Activated naive CD4-positive, alpha-beta T cell treated with anti-CD3 and anti-CD28 coated beads, Interleukin-2, amount 10 ng/mL, durations not matched to agents 7 days and 5 days (primary cell): ENCODE data around the gene GPR55.

Experiments
- CTCF ChIA-PET: fragments of 350-600 bp; sonication (Branson Sonifier 250); formaldehyde crosslinking; loops from one replicate; lab custom pipeline; 2021; ENCODE audit warnings: antibody characterized with exemption; lab: Charles Lee
- DNase-seq: peaks from one replicate; pipeline ENCODE4 v3.0.0-alpha.2; 2020
- H3K27ac Mint-ChIP-seq: one replicate; pipeline ENCODE4 v1.8.0; 2021; ENCODE audit warnings: mild to moderate bottlenecking, moderate library complexity, mixed read lengths
- H3K27me3 Mint-ChIP-seq: one replicate; pipeline ENCODE4 v1.8.0; 2021; ENCODE audit warnings: mild to moderate bottlenecking, mixed read lengths
- H3K36me3 Mint-ChIP-seq: one replicate; pipeline ENCODE4 v1.8.0; 2021; ENCODE audit warnings: mixed read lengths
- H3K4me1 Mint-ChIP-seq: one replicate; pipeline ENCODE4 v1.8.0; 2021; ENCODE audit warnings: mixed read lengths
- H3K4me3 Mint-ChIP-seq: one replicate; pipeline ENCODE4 v1.8.0; 2021; ENCODE audit warnings: mild to moderate bottlenecking, moderate library complexity, mixed read lengths
- H3K9me3 Mint-ChIP-seq: one replicate; pipeline ENCODE4 v1.8.0; 2021; ENCODE audit warnings: mixed read lengths

GPR55 gene

DNA sequence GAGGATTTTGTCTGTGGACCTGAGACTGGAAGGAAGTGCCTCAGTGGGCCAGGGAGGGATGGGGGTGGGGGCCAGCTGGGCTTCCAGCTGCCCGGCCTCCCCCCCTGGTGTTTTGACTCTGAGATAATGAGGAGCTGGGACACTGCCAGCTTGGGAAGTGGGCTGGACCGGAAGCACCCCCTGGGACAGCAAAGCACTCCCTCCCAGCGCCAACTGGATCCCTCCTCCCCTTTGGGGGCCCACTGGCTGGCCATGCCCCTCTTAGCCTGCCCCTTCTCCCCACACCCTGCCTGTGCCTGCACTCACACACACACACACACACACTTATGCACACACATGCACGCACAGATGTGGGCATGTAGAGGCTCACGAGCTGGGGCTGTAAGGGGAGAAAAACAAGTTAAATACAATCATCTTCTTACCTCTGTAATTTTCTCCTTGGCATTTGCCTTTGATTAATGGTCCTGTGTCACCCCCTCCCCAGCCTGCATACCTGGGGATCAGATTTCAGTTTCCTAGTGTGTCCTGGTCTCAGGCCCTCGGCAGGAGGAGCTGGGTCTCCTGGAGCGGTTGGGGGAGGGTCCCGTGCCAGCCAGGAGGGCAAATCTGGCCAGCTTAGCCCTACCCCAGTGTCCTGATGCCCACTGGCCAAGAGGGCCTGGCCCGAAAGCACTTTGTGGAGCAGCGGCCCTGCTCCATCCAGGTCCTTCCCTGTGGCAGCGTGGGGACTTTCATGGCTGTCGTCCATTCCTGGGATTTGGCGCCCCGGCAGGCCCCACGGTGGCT lies 56.7 kb downstream of the GPR55 start:
- no peak overlapping the region for H3K27ac Mint-ChIP-seq
- DNase-seq = no peak
- no peaks in the 10 kb centered on the region for H3K36me3 Mint-ChIP-seq
- no peaks in the 10 kb centered on the region for H3K9me3 Mint-ChIP-seq
- no peak overlapping the region for H3K4me3 Mint-ChIP-seq
- peaks cover 65% of the 10 kb centered on the region for H3K27me3 Mint-ChIP-seq
- peaks cover 48% of the 10 kb centered on the region for H3K4me1 Mint-ChIP-seq
- CTCF ChIA-PET = interaction anchor here (1.4 kb wide), 1 partner anchor 34 kb away, joined by 3 read pairs; no protein-coding TSS in a partner anchor

- CTCF ChIA-PET = interaction anchor here (1.1 to 1.5 kb wide), 3 partner anchors 9 to 121 kb away, joined by 3 to 5 read pairs (median 4); no protein-coding TSS in a partner anchor
- Mint-ChIP-seq H3K36me3 (no peaks in the 10 kb centered on the region), H3K4me3 (no peak overlapping the region), H3K9me3 (no peaks in the 10 kb centered on the region), H3K27ac (no peak overlapping the region), H3K4me1 (peaks cover 37% of the 10 kb centered on the region), H3K27me3 (peaks cover 72% of the 10 kb centered on the region)
- DNase-seq = peak; percentile 42
These were observed 58.1 kb downstream of the GPR55 start for GRCh38 chr2:230866756-230867523.

DNA sequence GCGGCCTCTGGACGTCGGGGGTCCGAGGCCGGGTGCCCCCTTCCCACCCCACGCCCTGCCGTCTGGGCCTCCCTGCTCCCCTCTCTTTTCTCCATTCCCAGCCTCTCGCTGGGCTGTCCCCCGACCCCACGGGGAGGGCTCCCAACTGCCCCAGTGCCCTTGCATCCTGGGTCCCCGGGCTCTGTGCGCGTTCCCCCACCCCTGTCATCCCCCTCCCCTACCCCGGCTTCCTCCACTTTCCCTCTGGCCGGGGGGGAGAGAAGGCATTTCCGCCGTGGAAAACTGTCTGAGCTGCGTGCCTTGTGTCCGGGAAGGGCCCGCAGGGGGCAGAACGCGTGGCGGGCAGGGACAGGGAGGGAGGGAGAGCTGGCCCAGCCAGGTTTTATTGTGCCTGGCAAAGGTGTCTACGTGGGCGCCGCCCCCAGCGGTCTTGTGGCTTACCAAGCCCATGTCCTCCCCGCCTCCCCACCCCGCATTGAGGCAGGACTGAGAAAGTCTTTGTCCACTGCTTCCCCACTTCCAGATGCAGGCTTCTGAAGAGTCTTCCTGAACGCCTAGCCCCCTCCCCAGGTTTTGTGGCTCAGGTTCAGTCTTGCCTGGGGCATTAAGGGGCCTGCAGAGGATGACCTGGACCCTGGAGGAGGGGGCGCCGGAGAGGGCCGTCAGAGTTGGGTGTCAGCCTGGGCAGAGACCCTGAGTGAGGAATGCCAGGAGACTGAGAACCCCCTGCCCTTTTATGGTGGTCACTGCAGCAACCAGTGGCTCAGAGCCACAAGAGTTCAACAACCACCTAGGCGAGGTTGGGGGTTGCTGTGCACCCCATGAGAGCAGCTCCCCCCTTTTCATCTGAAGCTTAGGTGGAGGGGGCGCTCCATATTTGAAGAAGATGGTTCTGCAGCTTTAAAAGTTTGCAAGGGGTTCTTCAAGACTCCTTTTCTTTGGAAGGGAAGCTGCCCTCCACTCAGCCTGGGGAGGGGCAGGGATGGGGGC lies 59.0 kb downstream of the GPR55 start:
- peak; percentile 19 for DNase-seq
- H3K4me3 Mint-ChIP-seq = peak overlapping the region; percentile 93
- H3K36me3 Mint-ChIP-seq = no peaks in the 10 kb centered on the region
- H3K27me3 Mint-ChIP-seq = peaks cover 81% of the 10 kb centered on the region
- H3K27ac Mint-ChIP-seq = no peak overlapping the region
- peaks cover 44% of the 10 kb centered on the region for H3K4me1 Mint-ChIP-seq
- CTCF ChIA-PET = interaction anchor here (0.7 to 1.5 kb wide), 3 partner anchors 10 to 122 kb away, joined by 3 to 5 read pairs (median 4); no protein-coding TSS in a partner anchor
- H3K9me3 Mint-ChIP-seq = no peaks in the 10 kb centered on the region

DNA sequence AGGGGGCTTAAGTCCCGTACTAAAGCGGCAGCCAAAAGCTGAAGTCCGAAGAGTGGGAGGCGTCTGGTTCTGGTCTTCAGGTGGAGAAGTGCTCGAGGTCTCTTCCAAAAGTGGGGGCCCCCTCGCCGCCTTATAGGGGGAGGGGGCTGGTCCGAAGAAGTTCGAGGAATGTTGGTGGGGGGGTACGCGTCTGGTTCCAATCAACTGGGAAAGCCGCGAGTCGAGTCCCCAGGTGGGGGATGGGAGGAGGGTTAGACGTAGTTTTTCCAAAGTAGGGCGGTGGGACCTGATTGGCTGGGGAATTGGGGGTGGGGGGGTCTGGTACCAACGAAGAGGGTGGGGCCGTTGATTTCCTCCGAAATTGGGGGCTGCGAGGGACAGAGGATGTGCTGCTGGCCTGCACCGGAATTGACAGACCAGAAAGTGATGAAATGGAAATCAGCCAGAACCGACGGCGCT lies 59.7 kb downstream of the GPR55 start:
- peak; percentile 20 for DNase-seq
- Mint-ChIP-seq H3K27ac (no peak overlapping the region), H3K4me3 (peak overlapping the region; percentile 93), H3K4me1 (peaks cover 45% of the 10 kb centered on the region), H3K27me3 (peaks cover 82% of the 10 kb centered on the region), H3K9me3 (no peaks in the 10 kb centered on the region), H3K36me3 (no peaks in the 10 kb centered on the region)
- CTCF ChIA-PET = interaction anchor here (0.7 to 1.0 kb wide), 4 partner anchors 12 to 187 kb away, joined by 3 to 4 read pairs (median 4); no protein-coding TSS in a partner anchor

DNA sequence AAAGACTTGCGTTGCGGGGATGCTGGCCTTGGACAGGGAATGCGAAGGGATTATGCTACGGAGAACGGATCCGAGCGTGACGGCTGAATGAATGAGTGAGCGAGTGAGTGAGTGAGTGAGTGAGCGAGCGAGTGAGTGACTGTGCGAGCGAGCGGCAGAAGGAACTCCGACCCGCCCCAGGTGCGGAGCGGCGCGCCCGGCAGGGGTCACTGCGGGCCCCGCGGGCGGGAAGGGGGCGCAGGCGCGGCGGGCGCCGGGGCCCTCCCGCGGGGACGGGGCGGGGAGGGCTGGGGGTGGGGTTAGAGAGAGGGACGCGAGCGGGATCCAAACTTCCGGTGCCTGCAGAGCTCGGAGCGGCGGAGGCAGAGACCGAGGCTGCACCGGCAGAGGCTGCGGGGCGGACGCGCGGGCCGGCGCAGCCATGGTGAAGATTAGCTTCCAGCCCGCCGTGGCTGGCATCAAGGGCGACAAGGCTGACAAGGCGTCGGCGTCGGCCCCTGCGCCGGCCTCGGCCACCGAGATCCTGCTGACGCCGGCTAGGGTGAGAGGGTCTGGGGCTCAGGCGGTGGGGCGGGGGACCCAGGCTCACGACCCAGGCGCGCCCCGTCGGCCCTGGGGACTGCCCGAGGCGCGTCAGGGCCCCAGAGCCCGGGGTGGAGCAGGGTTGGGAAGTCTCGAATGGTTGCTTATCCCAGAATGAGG lies 60.3 kb downstream of the GPR55 start, which contains the start of gene ITM2C:
TSS of gene ITM2C (plus strand) at position 338 of the 702 bp plus-strand sequence. CDS start at position 422, 84 bp downstream.
- CTCF ChIA-PET = interaction anchor here (0.7 to 1.0 kb wide), 3 partner anchors 11 to 188 kb away, joined by 3 to 4 read pairs (median 4); no protein-coding TSS in a partner anchor
- peaks cover 45% of the 10 kb centered on the region for H3K4me1 Mint-ChIP-seq
- H3K27me3 Mint-ChIP-seq = peaks cover 81% of the 10 kb centered on the region
- peak within 1 kb of the TSS; percentile 42 for H3K27ac Mint-ChIP-seq
- peak within 1 kb of the TSS; percentile 93 for H3K4me3 Mint-ChIP-seq
- peak; percentile 83 for DNase-seq
- no peaks in the 10 kb centered on the region for H3K9me3 Mint-ChIP-seq
- no peaks in the 10 kb centered on the region for H3K36me3 Mint-ChIP-seq

GRCh38 chr2:230864122-230864604 lies 60.9 kb downstream of the GPR55 start:
- H3K36me3 Mint-ChIP-seq = no peaks in the 10 kb centered on the region
- peaks cover 78% of the 10 kb centered on the region for H3K27me3 Mint-ChIP-seq
- H3K27ac Mint-ChIP-seq = no peak overlapping the region
- CTCF ChIA-PET = interaction anchor here (1.0 kb wide), 2 partner anchors 11 to 189 kb away, joined by 4 read pairs; no protein-coding TSS in a partner anchor
- peak; percentile 21 for DNase-seq
- H3K4me3 Mint-ChIP-seq = peak overlapping the region; percentile 93
- H3K4me1 Mint-ChIP-seq = peaks cover 45% of the 10 kb centered on the region
- H3K9me3 Mint-ChIP-seq = no peaks in the 10 kb centered on the region

DNA sequence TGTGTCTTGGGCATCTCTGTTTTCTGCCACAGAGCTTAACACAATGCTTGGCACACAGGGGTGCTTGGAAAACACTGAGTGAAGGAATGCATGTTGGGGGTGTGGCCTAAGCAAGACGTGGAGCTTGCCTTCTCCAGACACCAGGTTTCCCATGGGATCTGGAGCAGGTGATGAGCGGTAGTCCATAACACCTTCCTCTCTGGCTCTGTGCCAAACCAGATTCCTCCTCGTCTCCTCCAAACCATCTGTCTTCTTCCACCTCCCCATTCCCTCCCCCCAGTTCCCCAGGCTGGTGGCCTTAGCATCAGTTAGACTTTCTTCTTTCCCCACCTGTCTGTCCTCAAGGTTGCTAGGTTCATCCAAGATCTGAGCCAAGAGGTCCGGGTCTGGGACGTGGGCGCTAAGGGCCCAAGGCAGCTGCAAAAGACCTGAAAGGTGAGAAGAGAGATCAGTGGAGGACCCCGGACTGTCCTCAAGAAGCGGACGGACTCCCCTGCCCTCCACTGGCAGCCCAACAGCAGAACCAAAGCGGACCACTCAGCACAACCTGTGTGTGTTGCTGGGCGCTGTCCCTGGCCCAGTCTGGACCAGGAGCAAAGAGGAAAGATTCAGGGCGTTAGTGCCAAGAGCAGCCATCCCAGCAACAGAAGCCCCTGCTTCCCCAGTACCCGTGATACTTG lies 61.5 kb downstream of the GPR55 start:
- Mint-ChIP-seq H3K4me3 (peak overlapping the region; percentile 93), H3K36me3 (no peaks in the 10 kb centered on the region), H3K9me3 (no peaks in the 10 kb centered on the region), H3K4me1 (peaks cover 42% of the 10 kb centered on the region), H3K27me3 (peaks cover 72% of the 10 kb centered on the region), H3K27ac (no peak overlapping the region)
- CTCF ChIA-PET = interaction anchor here (1.3 to 3.0 kb wide), 2 partner anchors 16 to 124 kb away, joined by 3 to 13 read pairs; no protein-coding TSS in a partner anchor
- DNase-seq = no peak

- Mint-ChIP-seq H3K36me3 (no peaks in the 10 kb centered on the region), H3K4me1 (peaks cover 42% of the 10 kb centered on the region), H3K9me3 (no peaks in the 10 kb centered on the region), H3K27ac (no peak overlapping the region), H3K27me3 (peaks cover 71% of the 10 kb centered on the region), H3K4me3 (peak overlapping the region; percentile 93)
- DNase-seq = no peak
- CTCF ChIA-PET = interaction anchor here (0.8 to 3.0 kb wide), 3 partner anchors 14 to 124 kb away, joined by 3 to 13 read pairs (median 3); no protein-coding TSS in a partner anchor
These were observed 62.0 kb downstream of the GPR55 start for GRCh38 chr2:230863031-230863430.

DNA sequence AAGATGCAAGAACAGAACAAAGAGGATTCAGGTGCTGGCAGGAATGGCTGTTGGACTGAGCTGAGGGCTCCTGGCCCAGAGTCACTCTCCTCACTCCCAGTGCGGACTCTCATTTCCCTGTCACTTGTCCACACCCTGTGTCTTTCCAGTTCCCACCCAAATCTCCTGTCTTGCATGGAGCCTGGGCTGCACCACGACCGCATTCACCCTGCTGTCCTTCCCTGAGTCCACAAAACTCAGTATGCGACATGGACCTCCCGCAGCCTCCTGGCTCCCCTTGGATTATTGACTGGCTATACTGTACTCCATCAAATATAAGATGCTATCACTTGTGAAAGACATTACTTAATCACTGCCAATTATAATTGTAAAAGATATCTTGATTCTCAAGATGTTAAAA lies 62.8 kb downstream of the GPR55 start:
- Mint-ChIP-seq H3K27ac (no peak overlapping the region), H3K9me3 (no peaks in the 10 kb centered on the region), H3K36me3 (no peaks in the 10 kb centered on the region), H3K4me1 (peaks cover 42% of the 10 kb centered on the region), H3K27me3 (peaks cover 74% of the 10 kb centered on the region), H3K4me3 (no peak overlapping the region)
- no peak for DNase-seq
- CTCF ChIA-PET = interaction anchor here (0.8 to 3.0 kb wide), 5 partner anchors 10 to 277 kb away, joined by 3 to 13 read pairs (median 3); no protein-coding TSS in a partner anchor

GRCh38 chr2:230861552-230862255 lies 63.3 kb downstream of the GPR55 start:
- peak; percentile 34 for DNase-seq
- H3K27ac Mint-ChIP-seq = no peak overlapping the region
- H3K4me3 Mint-ChIP-seq = no peak overlapping the region
- peaks cover 74% of the 10 kb centered on the region for H3K27me3 Mint-ChIP-seq
- H3K9me3 Mint-ChIP-seq = no peaks in the 10 kb centered on the region
- peaks cover 38% of the 10 kb centered on the region for H3K4me1 Mint-ChIP-seq
- no peaks in the 10 kb centered on the region for H3K36me3 Mint-ChIP-seq
- CTCF ChIA-PET = interaction anchor here (1.1 to 3.0 kb wide), 4 partner anchors 9 to 277 kb away, joined by 3 to 13 read pairs (median 4); no protein-coding TSS in a partner anchor
